GM12891 (cell line): ENCODE results near the gene CRTC1.

Source experiments
- POLR2A ChIP-seq: IDR thresholded peaks from 2 replicates; pipeline ENCODE4 v1.6.1; 2011; ENCODE audit warnings: low read depth, low read length, control low read depth
- POLR2AphosphoS5 ChIP-seq: IDR thresholded peaks from 2 replicates; pipeline ENCODE4 v1.6.1; 2011; ENCODE audit warnings: low read depth, low read length, control low read depth
- SPI1 ChIP-seq: IDR thresholded peaks from 2 replicates; pipeline ENCODE4 v1.6.1; 2011; ENCODE audit warnings: low read depth, low read length, control low read depth
- TAF1 ChIP-seq: IDR thresholded peaks from 2 replicates; pipeline ENCODE4 v1.6.1; 2011; ENCODE audit warnings: low read depth, low read length, control low read depth

DNA sequence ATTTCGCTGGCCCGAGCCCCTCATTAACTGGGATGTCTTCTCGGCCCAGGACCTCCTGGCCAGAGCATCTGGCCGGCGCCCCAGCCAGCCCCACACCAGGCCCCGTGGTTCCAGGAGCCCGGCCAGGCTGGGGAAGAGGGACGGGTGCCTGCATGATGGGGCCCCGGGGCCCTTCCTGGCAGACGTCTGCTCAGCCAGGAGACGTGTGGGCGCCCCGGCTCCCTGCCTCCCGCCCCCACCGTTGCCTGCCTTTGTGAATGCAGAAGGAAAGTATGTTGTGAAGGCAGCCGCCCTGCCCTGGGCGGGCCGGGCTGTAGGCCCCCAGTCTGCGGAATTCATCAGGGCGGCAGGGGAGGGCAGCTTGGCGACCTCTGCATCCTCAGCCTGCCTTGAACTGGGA is 112.1 kb downstream of the CRTC1 start:
- TF ChIP-seq POLR2A (no peak), SPI1 (no peak), POLR2AphosphoS5 (no peak), TAF1 (no peak)
